ENCODE data around the gene SPAG17. TPM values are rescaled to one million over a fixed set of nuclear protein-coding genes. Genes with fewer than 3 reads are reported as not detected.

SPAG17 gene
- total RNA-seq, 2 experiments from 2014 or later: not detected

GRCh38 chr1:118201524-118201923 lies 16.5 kb upstream of the SPAG17 start:
- POLR2A ChIA-PET: no interaction called here
- H3K27me3 Mint-ChIP-seq: no peaks in the 10 kb centered on the region
- no peak for DNase-seq
- H3K27ac Mint-ChIP-seq: no peak overlapping the region
- peaks cover 2% of the 10 kb centered on the region for H3K9me3 Mint-ChIP-seq
- CTCF ChIA-PET: no interaction called here
- intact Hi-C loops (cut with micrococcal nuclease): no loop called here
- H3K36me3 Mint-ChIP-seq: no peaks in the 10 kb centered on the region
- H3K4me1 Mint-ChIP-seq (ENCODE audit: low read depth): no peaks in the 10 kb centered on the region
- no peak overlapping the region for H3K4me3 Mint-ChIP-seq

GRCh38 chr1:118200836-118201235 lies 15.8 kb upstream of the SPAG17 start:
- no peak for DNase-seq
- Mint-ChIP-seq H3K27me3 (no peaks in the 10 kb centered on the region), H3K36me3 (no peaks in the 10 kb centered on the region), H3K4me3 (no peak overlapping the region), H3K4me1 (ENCODE audit: low read depth) (no peaks in the 10 kb centered on the region), H3K27ac (no peak overlapping the region), H3K9me3 (peaks cover 2% of the 10 kb centered on the region)
- ChIA-PET CTCF (no interaction called here), POLR2A (no interaction called here)
- intact Hi-C loops (cut with micrococcal nuclease): no loop called here

DNA sequence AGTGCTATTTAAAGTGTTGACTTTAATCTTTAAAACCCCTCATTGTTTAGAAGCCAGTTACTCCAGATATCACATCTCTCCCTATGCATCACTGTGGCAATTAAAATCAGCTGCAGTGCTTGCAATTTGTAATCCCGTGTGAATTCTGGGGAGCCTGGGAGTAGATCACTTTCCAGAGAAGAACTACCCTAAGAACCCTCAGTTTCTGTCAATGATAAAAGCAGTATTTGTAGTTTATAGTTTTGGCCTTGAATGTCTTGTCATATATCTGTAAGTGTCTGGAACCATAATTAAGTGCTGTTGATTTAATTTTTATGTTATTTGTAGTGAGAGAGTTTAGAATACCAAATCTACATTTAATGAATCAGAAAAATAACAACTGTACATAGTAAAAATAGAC lies 5.5 kb upstream of the SPAG17 start:
- intact Hi-C loops (cut with micrococcal nuclease): no loop called here
- H3K36me3 Mint-ChIP-seq: no peaks in the 10 kb centered on the region
- peaks cover 12% of the 10 kb centered on the region for H3K9me3 Mint-ChIP-seq
- POLR2A ChIA-PET: no interaction called here
- peaks cover 3% of the 10 kb centered on the region for H3K27me3 Mint-ChIP-seq
- no peak overlapping the region for H3K27ac Mint-ChIP-seq
- H3K4me3 Mint-ChIP-seq: no peak overlapping the region
- H3K4me1 Mint-ChIP-seq (ENCODE audit: low read depth): peaks cover 1% of the 10 kb centered on the region
- CTCF ChIA-PET: no interaction called here
- no peak for DNase-seq

- DNase-seq: no peak
- peaks cover 9% of the 10 kb centered on the region for H3K27me3 Mint-ChIP-seq
- no peak overlapping the region for H3K4me3 Mint-ChIP-seq
- H3K9me3 Mint-ChIP-seq: peaks cover 12% of the 10 kb centered on the region
- ChIA-PET POLR2A (no interaction called here), CTCF (no interaction called here)
- no peak overlapping the region for H3K27ac Mint-ChIP-seq
- peaks cover 4% of the 10 kb centered on the region for H3K4me1 Mint-ChIP-seq (ENCODE audit: low read depth)
- no peaks in the 10 kb centered on the region for H3K36me3 Mint-ChIP-seq
- intact Hi-C loops (cut with micrococcal nuclease): no loop called here
Observed at GRCh38 chr1:118189564-118189963, 4.5 kb upstream of the SPAG17 start.

- Mint-ChIP-seq H3K9me3 (peaks cover 12% of the 10 kb centered on the region), H3K27me3 (peaks cover 11% of the 10 kb centered on the region), H3K27ac (no peak overlapping the region), H3K36me3 (no peaks in the 10 kb centered on the region), H3K4me1 (ENCODE audit: low read depth) (peaks cover 4% of the 10 kb centered on the region), H3K4me3 (no peak overlapping the region)
- POLR2A ChIA-PET: no interaction called here
- intact Hi-C loops (cut with micrococcal nuclease): no loop called here
- CTCF ChIA-PET: no interaction called here
- no peak for DNase-seq
Observed at GRCh38 chr1:118188411-118188810, 3.4 kb upstream of the SPAG17 start.

DNA sequence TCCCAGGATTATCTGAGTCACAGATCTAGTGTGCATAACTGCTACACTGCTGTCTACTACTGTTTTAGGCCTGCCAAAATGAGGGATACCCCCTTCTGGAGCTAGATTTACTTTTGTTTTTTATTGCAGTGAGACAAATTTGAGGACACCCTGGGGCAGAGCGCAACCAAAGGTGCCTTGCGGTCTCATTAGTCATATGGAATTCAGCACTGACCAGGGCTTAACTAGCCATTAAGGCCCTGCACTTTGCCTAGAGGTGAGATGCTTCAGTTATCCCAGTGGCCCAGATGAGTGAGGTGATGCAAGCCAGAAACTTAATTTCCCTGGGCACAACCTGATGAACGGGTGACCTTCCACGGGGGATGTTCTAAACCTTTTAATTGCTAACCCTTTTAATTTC lies 998 bp upstream of the SPAG17 start:
- POLR2A ChIA-PET: no interaction called here
- Mint-ChIP-seq H3K27me3 (peaks cover 12% of the 10 kb centered on the region), H3K4me1 (ENCODE audit: low read depth) (peaks cover 4% of the 10 kb centered on the region), H3K27ac (no peak overlapping the region), H3K36me3 (no peaks in the 10 kb centered on the region), H3K9me3 (no peaks in the 10 kb centered on the region), H3K4me3 (no peak overlapping the region)
- intact Hi-C loops (cut with micrococcal nuclease): no loop called here
- no peak for DNase-seq
- CTCF ChIA-PET: no interaction called here

- Mint-ChIP-seq H3K27ac (no peak overlapping the region), H3K4me1 (ENCODE audit: low read depth) (peaks cover 4% of the 10 kb centered on the region), H3K36me3 (no peaks in the 10 kb centered on the region), H3K9me3 (no peaks in the 10 kb centered on the region), H3K4me3 (no peak overlapping the region), H3K27me3 (peaks cover 12% of the 10 kb centered on the region)
- intact Hi-C loops (cut with micrococcal nuclease): no loop called here
- ChIA-PET CTCF (no interaction called here), POLR2A (no interaction called here)
- DNase-seq: no peak
Observed at GRCh38 chr1:118184739-118185083, 317 bp downstream of the SPAG17 start.

- no peak overlapping the region for H3K27ac Mint-ChIP-seq
- intact Hi-C loops (cut with micrococcal nuclease): no loop called here
- POLR2A ChIA-PET: no interaction called here
- peaks cover 12% of the 10 kb centered on the region for H3K27me3 Mint-ChIP-seq
- H3K4me3 Mint-ChIP-seq: no peak overlapping the region
- H3K9me3 Mint-ChIP-seq: no peaks in the 10 kb centered on the region
- DNase-seq: no peak
- no peaks in the 10 kb centered on the region for H3K36me3 Mint-ChIP-seq
- H3K4me1 Mint-ChIP-seq (ENCODE audit: low read depth): peaks cover 4% of the 10 kb centered on the region
- CTCF ChIA-PET: no interaction called here
Observed at GRCh38 chr1:118183586-118183985, 1.4 kb downstream of the SPAG17 start.

GRCh38 chr1:118177998-118178397 lies 7.0 kb downstream of the SPAG17 start:
- Mint-ChIP-seq H3K4me1 (ENCODE audit: low read depth) (no peaks in the 10 kb centered on the region), H3K9me3 (peaks cover 7% of the 10 kb centered on the region)

DNA sequence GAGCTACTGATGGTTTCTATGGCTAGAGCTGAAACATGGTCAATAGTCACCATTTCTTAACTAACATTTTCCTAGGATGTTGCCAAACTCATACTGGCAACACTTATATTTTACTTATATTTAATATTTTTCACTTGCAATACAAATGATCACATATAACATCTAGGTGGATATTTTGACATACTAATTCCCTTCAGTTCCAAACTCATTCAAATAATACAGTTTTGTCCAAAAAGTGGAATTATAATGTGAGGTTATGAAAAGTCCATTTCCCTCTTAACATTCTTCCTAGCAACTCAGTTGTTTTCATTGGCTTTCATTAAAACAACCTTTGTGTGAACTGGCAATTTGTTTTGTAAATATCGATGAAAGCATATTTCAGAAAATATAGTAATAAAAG lies 16.0 kb downstream of the SPAG17 start:
- Mint-ChIP-seq H3K36me3 (no peaks in the 10 kb centered on the region), H3K27me3 (no peaks in the 10 kb centered on the region), H3K9me3 (no peaks in the 10 kb centered on the region), H3K27ac (no peak overlapping the region), H3K4me3 (no peak overlapping the region), H3K4me1 (ENCODE audit: low read depth) (no peaks in the 10 kb centered on the region)
- DNase-seq: no peak
- POLR2A ChIA-PET: no interaction called here
- CTCF ChIA-PET: no interaction called here
- intact Hi-C loops (cut with micrococcal nuclease): no loop called here

More at GRCh38 chr1:118177998-118178397, 7.0 kb downstream of the SPAG17 start:
- ChIA-PET CTCF (no interaction called here), POLR2A (no interaction called here)
- intact Hi-C loops (cut with micrococcal nuclease): no loop called here
- DNase-seq: no peak
- Mint-ChIP-seq H3K4me3 (no peak overlapping the region), H3K36me3 (no peaks in the 10 kb centered on the region), H3K27me3 (peaks cover 1% of the 10 kb centered on the region), H3K27ac (no peak overlapping the region)

- H3K4me1 Mint-ChIP-seq (ENCODE audit: low read depth): no peaks in the 10 kb centered on the region
- CTCF ChIA-PET: no interaction called here
- intact Hi-C loops (cut with micrococcal nuclease): no loop called here
- H3K27ac Mint-ChIP-seq: no peak overlapping the region
- H3K4me3 Mint-ChIP-seq: no peak overlapping the region
- no peaks in the 10 kb centered on the region for H3K36me3 Mint-ChIP-seq
- H3K27me3 Mint-ChIP-seq: no peaks in the 10 kb centered on the region
- POLR2A ChIA-PET: no interaction called here
- DNase-seq: no peak
- H3K9me3 Mint-ChIP-seq: no peaks in the 10 kb centered on the region
Observed at GRCh38 chr1:118160806-118161205, 24.2 kb downstream of the SPAG17 start.

- H3K36me3 Mint-ChIP-seq: no peaks in the 10 kb centered on the region
- H3K27ac Mint-ChIP-seq: no peak overlapping the region
- intact Hi-C loops (cut with micrococcal nuclease): no loop called here
- H3K4me1 Mint-ChIP-seq (ENCODE audit: low read depth): no peaks in the 10 kb centered on the region
- H3K27me3 Mint-ChIP-seq: no peaks in the 10 kb centered on the region
- ChIA-PET CTCF (interaction anchor here (1.0 kb wide), 1 partner anchor 85 kb away, joined by 3 read pairs; no protein-coding TSS in a partner anchor), POLR2A (no interaction called here)
- H3K4me3 Mint-ChIP-seq: no peak overlapping the region
- no peak for DNase-seq
- no peaks in the 10 kb centered on the region for H3K9me3 Mint-ChIP-seq
Observed at GRCh38 chr1:118159569-118159968, 25.5 kb downstream of the SPAG17 start.

DNA sequence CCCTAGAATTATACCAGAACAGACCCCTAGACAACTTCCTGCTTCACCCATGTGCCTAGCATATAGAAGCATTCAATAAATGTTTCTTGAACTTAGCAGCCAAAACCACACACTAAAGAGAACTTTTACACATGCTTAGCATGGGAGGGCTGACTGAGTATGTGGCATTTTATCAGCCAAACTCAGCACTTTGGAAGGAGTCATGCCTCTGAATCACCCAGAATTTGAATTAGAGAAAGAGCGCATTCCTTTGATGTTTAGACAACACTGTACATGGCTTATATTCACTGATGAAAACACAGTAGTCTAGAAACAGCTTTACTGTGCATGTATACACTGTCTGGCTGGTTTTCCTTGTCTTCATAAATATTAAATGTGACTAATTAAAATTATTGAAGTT lies 26.1 kb downstream of the SPAG17 start:
- POLR2A ChIA-PET: no interaction called here

GRCh38 chr1:118157506-118157905 lies 27.5 kb downstream of the SPAG17 start:
- H3K27me3 Mint-ChIP-seq: no peaks in the 10 kb centered on the region
- H3K4me3 Mint-ChIP-seq: no peak overlapping the region
- no peaks in the 10 kb centered on the region for H3K9me3 Mint-ChIP-seq
- intact Hi-C loops (cut with micrococcal nuclease): no loop called here
- no peak overlapping the region for H3K27ac Mint-ChIP-seq
- DNase-seq: no peak
- ChIA-PET CTCF (no interaction called here), POLR2A (no interaction called here)
- H3K36me3 Mint-ChIP-seq: no peaks in the 10 kb centered on the region
- H3K4me1 Mint-ChIP-seq (ENCODE audit: low read depth): no peaks in the 10 kb centered on the region

More for the DNA sequence above, 26.1 kb downstream of the SPAG17 start:
- intact Hi-C loops (cut with micrococcal nuclease): no loop called here
- no peaks in the 10 kb centered on the region for H3K9me3 Mint-ChIP-seq
- H3K36me3 Mint-ChIP-seq: no peaks in the 10 kb centered on the region
- CTCF ChIA-PET: no interaction called here
- H3K4me1 Mint-ChIP-seq (ENCODE audit: low read depth): no peaks in the 10 kb centered on the region
- no peak overlapping the region for H3K27ac Mint-ChIP-seq
- no peak overlapping the region for H3K4me3 Mint-ChIP-seq
- no peaks in the 10 kb centered on the region for H3K27me3 Mint-ChIP-seq
- no peak for DNase-seq
